PC-9 (cell line): ENCODE measurements around the gene TFB2M. TPM values are rescaled to one million over a fixed set of nuclear protein-coding genes. Genes with fewer than 3 reads are reported as not detected.

Experiments used
- BruUV-seq: library from RNA; stranded (reverse); fragments of 400-500 nt; replicated peaks from 2 replicates; lab custom pipeline; 2021; lab: Mats Ljungman, UMichigan
- CTCF ChIA-PET: fragments of 300-600 bp; sonication (Branson Sonifier 250); formaldehyde crosslinking; loops from one replicate; lab custom pipeline; 2022; ENCODE audit warnings: antibody characterized with exemption; lab: Charles Lee
- POLR2A ChIA-PET: fragments of 300-600 bp; sonication (Branson Sonifier 250); formaldehyde crosslinking; loops from one replicate; lab custom pipeline; 2022; ENCODE audit warnings: antibody characterized with exemption; ENCODE audit not compliant: unreplicated experiment; lab: Charles Lee
- DNase-seq, 2 experiments: peaks; one replicate each; pipeline versions ENCODE4 v3.0.0 to v3.0.0-alpha.2; 2015 to 2022; ENCODE audit warnings: mixed read lengths in 1 of 2
- H2AFZ ChIP-seq: fragments of 200-600 bp; sonication (generic); 2 replicates; pipeline ENCODE4 v1.8.1; 2017; ENCODE audit warnings: antibody characterized with exemption
- H3F3A ChIP-seq: fragments of 200-600 bp; sonication (generic); 2 replicates; pipeline ENCODE4 v1.8.1; 2017; ENCODE audit warnings: antibody characterized with exemption, mild to moderate bottlenecking, low read depth; ENCODE audit not compliant: insufficient read depth
- H3K27ac ChIP-seq: fragments of 200-600 bp; sonication (generic); 2 replicates; pipeline ENCODE4 v1.6.1; 2016; ENCODE audit warnings: mixed run types
- H3K27me3 ChIP-seq: fragments of 200-600 bp; sonication (generic); 2 replicates; pipeline ENCODE4 v1.6.1; 2016; ENCODE audit warnings: low read depth, mixed run types; ENCODE audit not compliant: insufficient read depth
- H3K36me3 ChIP-seq: fragments of 200-600 bp; sonication (generic); 2 replicates; pipeline ENCODE4 v1.6.1; 2016; ENCODE audit warnings: low read depth, mixed run types
- H3K4me1 ChIP-seq: fragments of 200-600 bp; sonication (generic); replicated peaks from 2 replicates; pipeline ENCODE4 v1.6.1; 2016; ENCODE audit warnings: mixed run types; ENCODE audit not compliant: insufficient read depth
- H3K4me2 ChIP-seq: fragments of 200-600 bp; sonication (generic); 2 replicates; pipeline ENCODE4 v1.6.1; 2017; ENCODE audit warnings: mixed run types
- H3K4me3 ChIP-seq: fragments of 200-600 bp; sonication (generic); 2 replicates; pipeline ENCODE4 v1.6.1; 2016; ENCODE audit warnings: mixed run types
- H3K79me2 ChIP-seq: fragments of 200-600 bp; sonication (generic); 2 replicates; pipeline ENCODE4 v1.6.1; 2017; ENCODE audit warnings: low read depth, mixed run types
- H3K9me2 ChIP-seq: fragments of 200-600 bp; sonication (generic); 2 replicates; pipeline ENCODE4 v1.8.1; 2017; ENCODE audit warnings: mild to moderate bottlenecking; ENCODE audit not compliant: insufficient read depth
- H3K9me3 ChIP-seq: fragments of 200-600 bp; sonication (generic); 2 replicates; pipeline ENCODE4 v1.8.1; 2016; ENCODE audit warnings: low read depth; ENCODE audit not compliant: insufficient read depth
- H4K20me1 ChIP-seq: fragments of 200-600 bp; sonication (generic); 2 replicates; pipeline ENCODE4 v1.8.1; 2017; ENCODE audit not compliant: insufficient read depth
- EZH2 ChIP-seq: fragments of 200-600 bp; sonication (generic); IDR thresholded peaks from 2 replicates; pipeline ENCODE4 v1.8.0; 2017; ENCODE audit warnings: antibody characterized with exemption, low read depth
- intact Hi-C: fragments of 100-400 bp; cut with micrococcal nuclease; formaldehyde crosslinking; loops from one replicate; pipeline ENCODE4 v1.10.0; 2022; ENCODE audit not compliant: unreplicated experiment
- total RNA-seq: library from RNA; stranded (reverse); gene quantifications from 2 replicates; pipeline ENCODE4 v1.2.3, GENCODE V29; 2021
- TF ChIP-seq, protein P1 (sequence below): fragments of 200-600 bp; sonication (generic); conservative IDR thresholded peaks from 2 replicates; pipeline ENCODE4 v1.6.1; 2017; ENCODE audit warnings: mixed run types, antibody characterized with exemption, mild to moderate bottlenecking, moderate library complexity

The TFB2M gene
- total RNA-seq, 1 experiment from 2014 or later, result 16.2 TPM

DNA sequence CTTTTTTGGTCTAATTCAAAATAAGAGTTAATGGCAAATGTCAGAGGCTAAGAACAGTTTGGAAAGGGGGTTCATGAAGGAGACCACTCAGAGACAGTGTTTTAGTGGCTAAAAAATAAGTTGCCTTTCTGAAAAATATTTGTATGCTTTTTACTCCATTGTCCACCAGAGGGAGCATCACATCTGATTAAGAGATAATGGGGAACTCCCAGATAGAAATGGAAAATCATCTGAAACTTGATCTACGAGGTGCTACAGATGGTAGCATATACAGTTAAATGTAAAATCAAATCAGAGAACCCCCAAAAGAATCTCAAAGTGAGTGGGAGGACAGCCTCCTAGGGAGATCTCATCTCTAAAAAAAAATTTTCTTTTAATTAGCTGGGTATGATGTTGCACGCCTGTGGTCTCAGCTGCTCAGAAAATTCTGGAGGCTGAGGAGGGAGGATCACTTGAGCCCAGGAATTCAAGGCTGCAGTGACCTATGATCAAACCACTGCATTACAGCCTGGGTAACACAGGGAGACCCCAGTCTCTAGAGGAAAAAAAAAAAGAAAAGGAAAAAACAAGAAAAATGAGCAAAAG lies 68.6 kb downstream of the TFB2M start:
- CTCF ChIA-PET, result interaction anchor here (0.6 to 1.2 kb wide), 3 partner anchors 10 to 227 kb away, joined by 3 to 4 read pairs (median 3); partner anchors contain the start of genes SCCPDH and SMYD3
- Histone ChIP-seq H3K36me3 (no peaks in the 10 kb centered on the region), H3K4me2 (no peak overlapping the region), H3K27me3 (no peaks in the 10 kb centered on the region), H3K27ac (no peak overlapping the region), H3K4me1 (peaks cover 3% of the 10 kb centered on the region), H2AFZ (no peak overlapping the region), H3F3A (peaks cover 5% of the 10 kb centered on the region; the same call in 1 of the 2 replicates), H3K79me2 (peaks cover 13% of the 10 kb centered on the region; the same call in 1 of the 2 replicates), H3K9me2 (no peaks in the 10 kb centered on the region), H4K20me1 (no peaks in the 10 kb centered on the region), H3K9me3 (no peaks in the 10 kb centered on the region), H3K4me3 (no peak overlapping the region)
- intact Hi-C loops, result loop anchor here (1.0 to 2.0 kb wide), 3 partner anchors 191 to 257 kb away; no protein-coding TSS in a partner anchor
- no peak for TF ChIP-seq EZH2
- TF ChIP-seq, protein P1, sequence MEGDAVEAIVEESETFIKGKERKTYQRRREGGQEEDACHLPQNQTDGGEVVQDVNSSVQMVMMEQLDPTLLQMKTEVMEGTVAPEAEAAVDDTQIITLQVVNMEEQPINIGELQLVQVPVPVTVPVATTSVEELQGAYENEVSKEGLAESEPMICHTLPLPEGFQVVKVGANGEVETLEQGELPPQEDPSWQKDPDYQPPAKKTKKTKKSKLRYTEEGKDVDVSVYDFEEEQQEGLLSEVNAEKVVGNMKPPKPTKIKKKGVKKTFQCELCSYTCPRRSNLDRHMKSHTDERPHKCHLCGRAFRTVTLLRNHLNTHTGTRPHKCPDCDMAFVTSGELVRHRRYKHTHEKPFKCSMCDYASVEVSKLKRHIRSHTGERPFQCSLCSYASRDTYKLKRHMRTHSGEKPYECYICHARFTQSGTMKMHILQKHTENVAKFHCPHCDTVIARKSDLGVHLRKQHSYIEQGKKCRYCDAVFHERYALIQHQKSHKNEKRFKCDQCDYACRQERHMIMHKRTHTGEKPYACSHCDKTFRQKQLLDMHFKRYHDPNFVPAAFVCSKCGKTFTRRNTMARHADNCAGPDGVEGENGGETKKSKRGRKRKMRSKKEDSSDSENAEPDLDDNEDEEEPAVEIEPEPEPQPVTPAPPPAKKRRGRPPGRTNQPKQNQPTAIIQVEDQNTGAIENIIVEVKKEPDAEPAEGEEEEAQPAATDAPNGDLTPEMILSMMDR, result peak; percentile 82
- peak in 1 of 2 experiments; percentile 53 for DNase-seq
- no TSS peak for BruUV-seq
- POLR2A ChIA-PET, result no interaction called here

DNA sequence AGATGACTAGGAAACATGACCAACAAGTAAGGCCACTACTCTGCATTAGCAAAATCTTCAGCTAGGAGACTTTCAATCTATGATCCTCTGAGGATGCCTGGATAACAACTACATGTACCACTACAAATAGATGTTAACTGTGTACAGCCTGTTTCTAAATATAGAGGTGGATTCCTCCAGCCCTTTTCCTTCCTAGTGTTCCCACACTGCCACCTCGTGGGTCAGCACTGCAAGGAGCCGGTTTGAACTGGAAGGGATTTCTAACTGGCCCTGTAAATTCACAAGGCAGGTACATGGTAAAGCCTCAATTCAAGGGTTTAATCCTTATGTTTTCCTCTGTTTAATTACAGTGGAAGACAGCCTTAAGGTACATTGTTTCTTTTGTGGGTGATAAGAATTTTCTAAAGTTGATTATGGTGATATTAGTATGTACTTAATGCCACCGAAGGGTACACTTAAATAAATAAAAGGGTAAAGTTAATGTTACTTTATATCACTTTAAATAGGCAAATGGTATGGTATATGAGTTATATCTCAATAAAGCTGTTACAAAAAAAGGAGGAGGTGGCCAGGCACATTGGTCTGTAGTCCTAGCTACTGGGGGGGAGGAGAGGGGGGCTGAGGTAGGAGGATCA lies 73.3 kb downstream of the TFB2M start:
- peak in 1 of 2 experiments; percentile 56 for DNase-seq
- H2AFZ ChIP-seq, result no peak overlapping the region
- no peak overlapping the region for H3K4me3 ChIP-seq
- H3K4me1 ChIP-seq, result no peaks in the 10 kb centered on the region
- H3K9me2 ChIP-seq, result no peaks in the 10 kb centered on the region
- POLR2A ChIA-PET, result no interaction called here
- CTCF ChIA-PET, result no interaction called here
- no peaks in the 10 kb centered on the region for H3K36me3 ChIP-seq
- intact Hi-C loops, result loop anchor here (2.0 kb wide), 2 partner anchors 488 to 1340 kb away; no protein-coding TSS in a partner anchor
- H3K27ac ChIP-seq, result no peak overlapping the region
- BruUV-seq, result no TSS peak
- H3K27me3 ChIP-seq, result no peaks in the 10 kb centered on the region
- no peaks in the 10 kb centered on the region for H3K9me3 ChIP-seq
- no peaks in the 10 kb centered on the region for H4K20me1 ChIP-seq
- TF ChIP-seq, protein P1, result peak; percentile 64
- no peak for TF ChIP-seq EZH2
- no peaks in the 10 kb centered on the region for H3F3A ChIP-seq
- H3K4me2 ChIP-seq, result no peak overlapping the region
- no peaks in the 10 kb centered on the region for H3K79me2 ChIP-seq

DNA sequence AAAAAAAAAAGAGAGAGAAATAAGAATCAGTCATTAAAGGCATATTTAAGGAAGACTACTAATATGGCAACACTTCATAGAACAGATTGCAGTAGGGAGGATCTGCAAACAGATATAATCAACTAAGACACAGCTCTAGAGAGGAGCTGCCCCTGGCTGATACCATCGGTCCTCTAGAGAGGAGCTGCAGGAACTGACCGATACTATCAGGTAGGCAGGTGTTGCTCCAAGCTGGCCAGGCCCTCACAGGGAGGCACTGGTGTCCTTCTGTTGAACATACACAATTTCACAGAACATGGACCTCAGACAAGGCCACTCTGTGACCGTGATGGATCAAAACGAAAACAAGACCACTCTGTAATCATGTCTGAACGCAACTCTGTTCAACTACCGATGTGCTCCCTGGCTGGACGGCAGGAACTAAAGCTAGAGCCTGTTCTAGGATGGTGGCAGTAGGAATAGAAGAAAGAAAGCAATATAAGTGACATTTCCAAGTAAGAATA lies 74.5 kb downstream of the TFB2M start:
- Histone ChIP-seq H3K4me1 (no peaks in the 10 kb centered on the region), H3K4me2 (no peak overlapping the region), H3F3A (no peaks in the 10 kb centered on the region), H3K79me2 (no peaks in the 10 kb centered on the region), H3K9me3 (no peaks in the 10 kb centered on the region), H3K36me3 (no peaks in the 10 kb centered on the region), H3K9me2 (no peaks in the 10 kb centered on the region), H2AFZ (no peak overlapping the region), H3K27ac (no peak overlapping the region), H3K4me3 (no peak overlapping the region), H4K20me1 (no peaks in the 10 kb centered on the region), H3K27me3 (no peaks in the 10 kb centered on the region)
- CTCF ChIA-PET, result no interaction called here
- no peak for DNase-seq
- TF ChIP-seq, protein P1, result no peak
- TF ChIP-seq EZH2, result no peak
- no TSS peak for BruUV-seq
- POLR2A ChIA-PET, result no interaction called here
- intact Hi-C loops, result loop anchor here (2.0 kb wide), 2 partner anchors 487 to 1339 kb away; no protein-coding TSS in a partner anchor

Other genes with a start within 250 kb of the TFB2M start
- 28.2 and 29.6 TPM in 2 replicates for gene SMYD3, start 59.0 kb downstream of the TFB2M start, total RNA-seq
- 9.1 and 13.1 TPM in 2 replicates for gene CNST, start 195 bp upstream of the TFB2M start, total RNA-seq
- 17.2 and 24.5 TPM in 2 replicates for gene SCCPDH, start 158.1 kb upstream of the TFB2M start, total RNA-seq